ENCODE data around the gene ANO1.

DNA sequence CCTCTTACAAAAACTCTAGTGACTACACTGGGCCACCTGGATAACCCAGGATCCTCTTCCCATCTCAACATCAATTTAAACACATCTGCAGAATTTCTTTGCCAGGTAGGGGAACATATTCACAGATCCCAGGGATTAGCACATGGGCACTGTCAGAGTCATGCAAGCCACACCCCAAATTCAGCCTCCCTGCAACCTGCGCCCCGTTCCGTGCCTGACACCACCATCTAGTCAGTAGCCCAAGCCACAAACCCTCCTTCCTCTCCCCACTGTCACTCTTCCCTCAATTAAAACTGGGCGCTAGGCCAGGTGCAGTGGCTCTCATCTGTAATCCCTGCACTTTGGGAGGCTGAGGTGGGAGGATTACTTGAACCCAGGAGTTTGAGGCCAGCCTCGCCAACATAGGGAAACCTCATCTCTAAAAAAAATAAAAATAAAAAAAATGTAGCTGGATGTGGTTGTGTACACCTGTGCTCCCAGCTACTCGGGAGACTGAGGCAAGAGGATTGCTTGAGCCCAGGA lies 131.3 kb downstream of the ANO1 start:
- TF ChIP-seq, protein P1, sequence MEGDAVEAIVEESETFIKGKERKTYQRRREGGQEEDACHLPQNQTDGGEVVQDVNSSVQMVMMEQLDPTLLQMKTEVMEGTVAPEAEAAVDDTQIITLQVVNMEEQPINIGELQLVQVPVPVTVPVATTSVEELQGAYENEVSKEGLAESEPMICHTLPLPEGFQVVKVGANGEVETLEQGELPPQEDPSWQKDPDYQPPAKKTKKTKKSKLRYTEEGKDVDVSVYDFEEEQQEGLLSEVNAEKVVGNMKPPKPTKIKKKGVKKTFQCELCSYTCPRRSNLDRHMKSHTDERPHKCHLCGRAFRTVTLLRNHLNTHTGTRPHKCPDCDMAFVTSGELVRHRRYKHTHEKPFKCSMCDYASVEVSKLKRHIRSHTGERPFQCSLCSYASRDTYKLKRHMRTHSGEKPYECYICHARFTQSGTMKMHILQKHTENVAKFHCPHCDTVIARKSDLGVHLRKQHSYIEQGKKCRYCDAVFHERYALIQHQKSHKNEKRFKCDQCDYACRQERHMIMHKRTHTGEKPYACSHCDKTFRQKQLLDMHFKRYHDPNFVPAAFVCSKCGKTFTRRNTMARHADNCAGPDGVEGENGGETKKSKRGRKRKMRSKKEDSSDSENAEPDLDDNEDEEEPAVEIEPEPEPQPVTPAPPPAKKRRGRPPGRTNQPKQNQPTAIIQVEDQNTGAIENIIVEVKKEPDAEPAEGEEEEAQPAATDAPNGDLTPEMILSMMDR (IDR thresholded peaks at IDR 0.05; ENCODE audit: low read length) = no peak
- no peak for TF ChIP-seq EZH2 (IDR thresholded peaks at IDR 0.05; ENCODE audit: borderline replicate concordance, low read length)
